ENCODE results near the gene MSH5.

- TF ChIP-seq EP300 (IDR thresholded peaks at IDR 0.05) (no peak), CTCF (IDR thresholded peaks at IDR 0.05) (no peak), POLR2A (IDR thresholded peaks at IDR 0.05) (no peak)
Observed at GRCh38 chr6:31762356-31762755, 22.6 kb downstream of the MSH5 start, which contains the start of gene SAPCD1.
